HG03175 (cell line): ENCODE results near the gene GLG1.
"Not testable (repeated sequence)": the region's sequence is repeated elsewhere in the genome, so short reads cannot be mapped to it uniquely, and the experiment has no call there.

Experiments used
- ATAC-seq: cut with Tn5 transposase; IDR thresholded peaks from one replicate; pipeline ENCODE4 v1.9.1; 2021; ENCODE audit warnings: mild to moderate bottlenecking, moderate library complexity; ENCODE audit not compliant: unreplicated experiment

The GLG1 gene

GRCh38 chr16:74412775-74413390, 194.0 kb downstream of the GLG1 start:
- not testable (repeated sequence) for ATAC-seq

- ATAC-seq = not testable (repeated sequence)
Measured at GRCh38 chr16:74412138-74412774, 194.7 kb downstream of the GLG1 start.

- ATAC-seq = not testable (repeated sequence)
Measured at GRCh38 chr16:74410981-74411380, 195.9 kb downstream of the GLG1 start.

GRCh38 chr16:74410057-74410957, 196.6 kb downstream of the GLG1 start:
- ATAC-seq = not testable (repeated sequence)

- not testable (repeated sequence) for ATAC-seq
Measured at GRCh38 chr16:74409185-74409981, 197.5 kb downstream of the GLG1 start.

- ATAC-seq = not testable (repeated sequence)
Measured at GRCh38 chr16:74407362-74407705, 199.6 kb downstream of the GLG1 start.

- ATAC-seq = not testable (repeated sequence)
Measured at GRCh38 chr16:74406600-74407361, 200.1 kb downstream of the GLG1 start.

GRCh38 chr16:74404148-74404933, 202.6 kb downstream of the GLG1 start:
- not testable (repeated sequence) for ATAC-seq

- ATAC-seq = not testable (repeated sequence)
Measured at GRCh38 chr16:74400238-74400637, 206.7 kb downstream of the GLG1 start.

GRCh38 chr16:74398212-74398895, 208.6 kb downstream of the GLG1 start:
- ATAC-seq = not testable (repeated sequence)
